Activated naive CD4-positive, alpha-beta T cell treated with anti-CD3 and anti-CD28 coated beads for 36 hours (primary cell): ENCODE data around the gene CELF4. TPM values are rescaled to one million over a fixed set of nuclear protein-coding genes. Genes with fewer than 3 reads are reported as not detected.

Experiments
- CTCF ChIA-PET: fragments of 350-600 bp; sonication (Branson Sonifier 250); formaldehyde crosslinking; loops from one replicate; lab custom pipeline; 2021; ENCODE audit warnings: antibody characterized with exemption; lab: Charles Lee
- DNase-seq: peaks from one replicate; pipeline ENCODE4 v3.0.0-alpha.2; 2020
- H3K27ac Mint-ChIP-seq: one replicate; pipeline ENCODE4 v1.8.0; 2021; ENCODE audit warnings: mild to moderate bottlenecking, mixed read lengths
- H3K27me3 Mint-ChIP-seq: one replicate; pipeline ENCODE4 v1.8.0; 2021; ENCODE audit warnings: low read depth, mixed read lengths
- H3K36me3 Mint-ChIP-seq: one replicate; pipeline ENCODE4 v1.8.0; 2021; ENCODE audit warnings: low read depth, mixed read lengths
- H3K4me1 Mint-ChIP-seq: one replicate; pipeline ENCODE4 v1.8.0; 2021; ENCODE audit warnings: low read depth, mixed read lengths
- H3K4me3 Mint-ChIP-seq: one replicate; pipeline ENCODE4 v1.8.0; 2021; ENCODE audit warnings: mild to moderate bottlenecking, moderate library complexity, mixed read lengths
- H3K9me3 Mint-ChIP-seq: one replicate; pipeline ENCODE4 v1.8.0; 2021; ENCODE audit warnings: mixed read lengths
- intact Hi-C: fragments of 100-400 bp; cut with micrococcal nuclease; formaldehyde crosslinking; loops from one replicate; pipeline ENCODE4 v1.15.1; 2023
- total RNA-seq, 2 experiments: library from RNA; stranded (reverse); gene quantifications; one replicate each; pipeline ENCODE4 v1.2.3, GENCODE V29; 2021

CELF4 gene
- total RNA-seq, 2 experiments from 2014 or later, result not detected

GRCh38 chr18:37529863-37530262, 35.7 kb downstream of the CELF4 start:
- H3K36me3 Mint-ChIP-seq, result no peaks in the 10 kb centered on the region
- H3K4me1 Mint-ChIP-seq, result peaks cover 2% of the 10 kb centered on the region
- H3K9me3 Mint-ChIP-seq, result no peaks in the 10 kb centered on the region
- peaks cover 23% of the 10 kb centered on the region for H3K27me3 Mint-ChIP-seq
- CTCF ChIA-PET, result interaction anchor here (0.9 kb wide), 1 partner anchor 8 kb away, joined by 4 read pairs; no protein-coding TSS in a partner anchor
- DNase-seq, result no peak
- H3K4me3 Mint-ChIP-seq, result no peak overlapping the region
- intact Hi-C loops, result no loop called here
- H3K27ac Mint-ChIP-seq, result no peak overlapping the region

- intact Hi-C loops, result no loop called here
- H3K4me3 Mint-ChIP-seq, result no peak overlapping the region
Measured at GRCh38 chr18:37529296-37529695, 36.3 kb downstream of the CELF4 start.

GRCh38 chr18:37527395-37527794, 38.2 kb downstream of the CELF4 start:
- Mint-ChIP-seq H3K9me3 (no peaks in the 10 kb centered on the region), H3K4me1 (peaks cover 3% of the 10 kb centered on the region), H3K27me3 (peaks cover 41% of the 10 kb centered on the region), H3K4me3 (no peak overlapping the region), H3K27ac (no peak overlapping the region), H3K36me3 (no peaks in the 10 kb centered on the region)
- CTCF ChIA-PET, result interaction anchor here (1.0 kb wide), 1 partner anchor 12 kb away, joined by 3 read pairs; no protein-coding TSS in a partner anchor
- no peak for DNase-seq
- intact Hi-C loops, result no loop called here

More at GRCh38 chr18:37529296-37529695, 36.3 kb downstream of the CELF4 start:
- peaks cover 27% of the 10 kb centered on the region for H3K27me3 Mint-ChIP-seq
- no peak overlapping the region for H3K27ac Mint-ChIP-seq
- no peaks in the 10 kb centered on the region for H3K9me3 Mint-ChIP-seq
- H3K4me1 Mint-ChIP-seq, result peaks cover 3% of the 10 kb centered on the region
- DNase-seq, result no peak
- H3K36me3 Mint-ChIP-seq, result no peaks in the 10 kb centered on the region
- CTCF ChIA-PET, result interaction anchor here (0.9 kb wide), 1 partner anchor 8 kb away, joined by 4 read pairs; no protein-coding TSS in a partner anchor

- intact Hi-C loops, result no loop called here
- Mint-ChIP-seq H3K4me1 (peaks cover 3% of the 10 kb centered on the region), H3K36me3 (no peaks in the 10 kb centered on the region)
Measured at GRCh38 chr18:37525262-37525585, 40.4 kb downstream of the CELF4 start.

GRCh38 chr18:37524498-37525261, 40.9 kb downstream of the CELF4 start:
- Mint-ChIP-seq H3K4me1 (peaks cover 3% of the 10 kb centered on the region), H3K27me3 (peaks cover 41% of the 10 kb centered on the region), H3K27ac (no peak overlapping the region), H3K4me3 (no peak overlapping the region), H3K36me3 (no peaks in the 10 kb centered on the region), H3K9me3 (no peaks in the 10 kb centered on the region)
- DNase-seq, result no peak
- CTCF ChIA-PET, result no interaction called here
- intact Hi-C loops, result no loop called here

More at GRCh38 chr18:37525262-37525585, 40.4 kb downstream of the CELF4 start:
- CTCF ChIA-PET, result no interaction called here
- Mint-ChIP-seq H3K4me3 (no peak overlapping the region), H3K9me3 (no peaks in the 10 kb centered on the region), H3K27ac (no peak overlapping the region), H3K27me3 (peaks cover 41% of the 10 kb centered on the region)
- DNase-seq, result no peak

- intact Hi-C loops, result no loop called here
- CTCF ChIA-PET, result interaction anchor here (1.2 kb wide), 1 partner anchor 14 kb away, joined by 3 read pairs; no protein-coding TSS in a partner anchor
- DNase-seq, result no peak
- no peak overlapping the region for H3K27ac Mint-ChIP-seq
- no peak overlapping the region for H3K4me3 Mint-ChIP-seq
- peaks cover 41% of the 10 kb centered on the region for H3K27me3 Mint-ChIP-seq
- H3K4me1 Mint-ChIP-seq, result peaks cover 3% of the 10 kb centered on the region
- no peaks in the 10 kb centered on the region for H3K36me3 Mint-ChIP-seq
- no peaks in the 10 kb centered on the region for H3K9me3 Mint-ChIP-seq
Measured at GRCh38 chr18:37524139-37524497, 41.5 kb downstream of the CELF4 start.

GRCh38 chr18:37521510-37522465, 43.8 kb downstream of the CELF4 start:
- Mint-ChIP-seq H3K27me3 (peaks cover 37% of the 10 kb centered on the region), H3K27ac (no peak overlapping the region), H3K9me3 (no peaks in the 10 kb centered on the region), H3K36me3 (no peaks in the 10 kb centered on the region), H3K4me3 (no peak overlapping the region), H3K4me1 (peaks cover 3% of the 10 kb centered on the region)
- intact Hi-C loops, result no loop called here
- CTCF ChIA-PET, result interaction anchor here (0.8 kb wide), 1 partner anchor 16 kb away, joined by 3 read pairs; no protein-coding TSS in a partner anchor
- DNase-seq, result no peak

- no peak for DNase-seq
- Mint-ChIP-seq H3K27ac (no peak overlapping the region), H3K4me1 (peaks cover 3% of the 10 kb centered on the region), H3K9me3 (no peaks in the 10 kb centered on the region), H3K36me3 (no peaks in the 10 kb centered on the region), H3K4me3 (no peak overlapping the region), H3K27me3 (peaks cover 28% of the 10 kb centered on the region)
- CTCF ChIA-PET, result no interaction called here
- intact Hi-C loops, result no loop called here
Measured at GRCh38 chr18:37520508-37520907, 45.1 kb downstream of the CELF4 start.

GRCh38 chr18:37519510-37520135, 46.0 kb downstream of the CELF4 start:
- CTCF ChIA-PET, result no interaction called here
- H3K4me1 Mint-ChIP-seq, result no peaks in the 10 kb centered on the region

GRCh38 chr18:37516361-37516853, 49.2 kb downstream of the CELF4 start:
- CTCF ChIA-PET, result no interaction called here
- H3K27me3 Mint-ChIP-seq, result no peaks in the 10 kb centered on the region
- no peaks in the 10 kb centered on the region for H3K9me3 Mint-ChIP-seq
- no peak overlapping the region for H3K4me3 Mint-ChIP-seq
- H3K27ac Mint-ChIP-seq, result no peak overlapping the region
- H3K36me3 Mint-ChIP-seq, result no peaks in the 10 kb centered on the region
- intact Hi-C loops, result no loop called here
- H3K4me1 Mint-ChIP-seq, result no peaks in the 10 kb centered on the region
- no peak for DNase-seq

More at GRCh38 chr18:37519510-37520135, 46.0 kb downstream of the CELF4 start:
- Mint-ChIP-seq H3K27ac (no peak overlapping the region), H3K27me3 (peaks cover 20% of the 10 kb centered on the region), H3K9me3 (no peaks in the 10 kb centered on the region), H3K4me3 (no peak overlapping the region), H3K36me3 (no peaks in the 10 kb centered on the region)
- no peak for DNase-seq
- intact Hi-C loops, result no loop called here

- Mint-ChIP-seq H3K4me1 (no peaks in the 10 kb centered on the region), H3K27ac (no peak overlapping the region), H3K27me3 (no peaks in the 10 kb centered on the region), H3K9me3 (peaks cover 5% of the 10 kb centered on the region), H3K36me3 (no peaks in the 10 kb centered on the region), H3K4me3 (no peak overlapping the region)
- intact Hi-C loops, result no loop called here
- CTCF ChIA-PET, result no interaction called here
- no peak for DNase-seq
Measured at GRCh38 chr18:37514953-37515352, 50.6 kb downstream of the CELF4 start.

GRCh38 chr18:37512400-37512799, 53.2 kb downstream of the CELF4 start:
- H3K27ac Mint-ChIP-seq, result no peak overlapping the region
- H3K9me3 Mint-ChIP-seq, result peaks cover 9% of the 10 kb centered on the region
- CTCF ChIA-PET, result no interaction called here
- no peaks in the 10 kb centered on the region for H3K36me3 Mint-ChIP-seq
- H3K4me3 Mint-ChIP-seq, result no peak overlapping the region
- intact Hi-C loops, result no loop called here
- H3K27me3 Mint-ChIP-seq, result no peaks in the 10 kb centered on the region
- H3K4me1 Mint-ChIP-seq, result no peaks in the 10 kb centered on the region
- no peak for DNase-seq
